ENCODE results near the gene CAB39.

CAB39 gene

DNA sequence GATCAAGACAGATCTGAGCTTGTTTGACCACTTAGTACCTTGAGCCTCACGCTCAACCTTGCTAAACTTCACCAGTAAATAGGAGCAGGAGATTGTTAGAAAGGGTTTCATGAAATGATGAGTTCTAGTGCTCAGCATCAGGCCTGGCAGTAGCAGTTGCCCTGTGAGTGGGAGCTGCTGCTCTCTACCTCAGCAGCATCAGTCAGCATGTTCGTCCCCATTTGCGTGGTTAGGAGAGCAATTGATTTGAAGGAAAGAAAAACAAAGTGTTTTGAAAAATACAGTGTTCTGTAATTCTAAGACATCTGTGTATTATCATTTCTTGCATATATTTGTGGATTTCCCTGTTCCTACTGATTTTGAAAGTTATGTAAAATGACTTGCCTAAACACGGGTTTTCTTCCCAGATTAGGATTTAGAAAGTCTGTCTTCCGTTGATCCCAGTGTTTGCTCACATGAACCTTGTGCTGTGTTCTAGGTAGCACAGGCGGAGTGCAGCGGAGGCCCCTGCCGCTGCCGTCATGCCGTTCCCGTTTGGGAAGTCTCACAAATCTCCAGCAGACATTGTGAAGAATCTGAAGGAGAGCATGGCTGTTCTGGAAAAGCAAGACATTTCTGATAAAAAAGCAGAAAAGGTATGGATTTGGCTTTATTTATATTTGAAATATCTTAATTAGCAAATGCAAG, 47.0 kb downstream of the CAB39 start:
- no peak overlapping the region for H3K4me3 ChIP-seq (ENCODE audit: low read depth, low read length)
- no peak for DNase-seq (ENCODE audit: low read depth)
- TF ChIP-seq, protein P1, sequence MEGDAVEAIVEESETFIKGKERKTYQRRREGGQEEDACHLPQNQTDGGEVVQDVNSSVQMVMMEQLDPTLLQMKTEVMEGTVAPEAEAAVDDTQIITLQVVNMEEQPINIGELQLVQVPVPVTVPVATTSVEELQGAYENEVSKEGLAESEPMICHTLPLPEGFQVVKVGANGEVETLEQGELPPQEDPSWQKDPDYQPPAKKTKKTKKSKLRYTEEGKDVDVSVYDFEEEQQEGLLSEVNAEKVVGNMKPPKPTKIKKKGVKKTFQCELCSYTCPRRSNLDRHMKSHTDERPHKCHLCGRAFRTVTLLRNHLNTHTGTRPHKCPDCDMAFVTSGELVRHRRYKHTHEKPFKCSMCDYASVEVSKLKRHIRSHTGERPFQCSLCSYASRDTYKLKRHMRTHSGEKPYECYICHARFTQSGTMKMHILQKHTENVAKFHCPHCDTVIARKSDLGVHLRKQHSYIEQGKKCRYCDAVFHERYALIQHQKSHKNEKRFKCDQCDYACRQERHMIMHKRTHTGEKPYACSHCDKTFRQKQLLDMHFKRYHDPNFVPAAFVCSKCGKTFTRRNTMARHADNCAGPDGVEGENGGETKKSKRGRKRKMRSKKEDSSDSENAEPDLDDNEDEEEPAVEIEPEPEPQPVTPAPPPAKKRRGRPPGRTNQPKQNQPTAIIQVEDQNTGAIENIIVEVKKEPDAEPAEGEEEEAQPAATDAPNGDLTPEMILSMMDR (conservative IDR thresholded peaks at IDR 0.05; ENCODE audit: low read depth, low read length), result no peak

DNA sequence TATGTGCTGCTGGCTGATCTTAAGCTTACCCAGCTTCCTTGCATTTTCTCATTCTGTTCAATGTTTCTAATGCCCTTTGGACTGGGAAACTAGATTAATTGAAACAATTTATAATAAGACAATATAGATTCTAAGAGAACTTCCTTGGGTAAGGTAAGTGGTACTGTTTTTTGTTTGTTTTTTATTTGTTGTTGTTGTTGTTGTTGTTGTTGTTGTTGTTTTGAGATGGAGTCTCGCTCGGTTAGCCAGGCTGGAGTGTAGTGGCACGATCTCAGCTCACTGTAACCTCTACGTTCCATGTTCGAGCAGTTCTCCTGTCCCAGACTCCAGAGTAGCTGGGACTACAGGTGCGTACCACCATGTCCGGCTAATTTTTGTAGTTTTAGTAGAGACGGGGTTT, 49.1 kb downstream of the CAB39 start:
- TF ChIP-seq, protein P1 (conservative IDR thresholded peaks at IDR 0.05; ENCODE audit: low read depth, low read length), result no peak
- H3K4me3 ChIP-seq (ENCODE audit: low read depth, low read length), result no peak overlapping the region
- no peak for DNase-seq (ENCODE audit: low read depth)

DNA sequence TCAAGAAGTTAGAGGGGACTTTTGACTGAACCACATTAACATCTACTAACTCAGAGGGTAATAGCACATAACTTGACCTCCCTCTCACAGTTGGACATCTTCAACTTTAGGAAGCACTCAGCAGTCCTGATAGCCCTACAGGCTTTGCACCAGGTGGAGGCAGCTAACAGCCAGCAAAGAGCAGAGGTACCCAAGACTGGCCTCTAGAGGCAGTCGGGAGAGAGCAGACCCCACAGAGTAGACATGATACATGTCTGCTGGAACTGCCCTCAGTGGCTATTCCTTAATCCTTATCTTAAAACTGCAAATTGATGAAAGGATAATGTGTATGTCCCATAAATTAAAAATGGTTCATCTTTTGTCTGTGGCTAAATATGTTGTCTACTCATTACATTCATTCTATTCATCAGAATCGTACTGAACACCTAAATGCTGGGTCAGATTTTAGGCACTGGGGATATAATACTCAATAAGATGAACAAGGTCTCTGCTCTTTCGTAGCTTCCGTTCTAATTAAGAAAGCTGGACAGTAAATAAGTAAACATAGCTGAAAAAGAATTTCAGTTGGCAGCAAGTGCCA, 49.8 kb downstream of the CAB39 start:
- H3K4me3 ChIP-seq (ENCODE audit: low read depth, low read length), result no peak overlapping the region
- DNase-seq (ENCODE audit: low read depth), result peak; percentile 68
- TF ChIP-seq, protein P1 (conservative IDR thresholded peaks at IDR 0.05; ENCODE audit: low read depth, low read length), result peak; percentile 86

DNA sequence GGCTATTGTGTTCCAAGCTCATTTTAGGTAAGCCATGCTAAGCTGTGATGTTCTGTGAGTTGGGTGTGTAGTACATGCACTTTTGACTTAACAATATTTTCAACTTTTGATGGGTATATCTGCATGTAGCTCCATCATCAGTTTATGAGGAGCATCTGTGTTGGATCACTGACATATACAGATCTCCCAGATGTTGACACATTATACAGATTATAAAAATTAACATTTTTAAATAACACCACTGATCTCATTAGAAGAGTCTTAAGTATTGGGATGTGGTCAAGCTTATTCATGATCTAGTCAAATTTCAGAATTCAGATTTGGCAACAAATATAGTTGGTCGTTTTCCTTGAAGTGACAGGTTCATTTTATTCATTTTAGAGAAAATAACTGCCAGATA, 51.7 kb downstream of the CAB39 start:
- no peak for DNase-seq (ENCODE audit: low read depth)
- TF ChIP-seq, protein P1 (conservative IDR thresholded peaks at IDR 0.05; ENCODE audit: low read depth, low read length), result no peak
- H3K4me3 ChIP-seq (ENCODE audit: low read depth, low read length), result no peak overlapping the region

DNA sequence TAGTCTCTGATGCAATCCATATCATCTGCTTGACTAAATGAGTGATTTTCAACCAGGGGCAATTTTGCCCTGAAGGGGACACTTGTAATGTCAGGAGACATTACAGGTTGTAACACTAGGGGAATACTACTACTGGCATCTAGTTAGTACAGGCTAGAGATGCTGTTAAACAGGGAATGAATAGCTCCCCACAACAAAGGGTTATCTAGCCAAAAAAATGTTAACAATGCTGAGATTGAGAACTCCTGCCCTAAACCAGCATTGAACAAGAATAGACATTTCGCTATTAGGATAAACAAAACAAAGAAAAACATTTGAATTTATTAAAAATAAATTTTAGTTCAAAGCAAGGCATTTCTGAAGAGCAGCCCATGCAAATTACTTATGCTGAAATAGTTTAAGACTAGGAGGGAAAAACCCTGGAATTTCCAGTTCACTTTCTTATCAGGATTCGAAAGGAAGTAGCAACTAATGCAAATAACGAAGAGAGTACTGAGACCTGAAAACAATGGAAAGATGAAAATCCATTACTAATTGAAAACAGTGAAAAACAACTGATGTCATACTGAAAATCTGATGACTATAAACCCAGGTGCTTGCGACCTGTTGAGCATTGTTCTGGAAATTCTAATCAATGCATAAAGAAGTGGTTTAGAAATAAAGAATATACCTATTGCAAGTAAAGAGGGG, 53.1 kb downstream of the CAB39 start:
- no peak overlapping the region for H3K4me3 ChIP-seq (ENCODE audit: low read depth, low read length)
- peak; percentile 53 for DNase-seq (ENCODE audit: low read depth)
- TF ChIP-seq, protein P1 (conservative IDR thresholded peaks at IDR 0.05; ENCODE audit: low read depth, low read length), result no peak

DNA sequence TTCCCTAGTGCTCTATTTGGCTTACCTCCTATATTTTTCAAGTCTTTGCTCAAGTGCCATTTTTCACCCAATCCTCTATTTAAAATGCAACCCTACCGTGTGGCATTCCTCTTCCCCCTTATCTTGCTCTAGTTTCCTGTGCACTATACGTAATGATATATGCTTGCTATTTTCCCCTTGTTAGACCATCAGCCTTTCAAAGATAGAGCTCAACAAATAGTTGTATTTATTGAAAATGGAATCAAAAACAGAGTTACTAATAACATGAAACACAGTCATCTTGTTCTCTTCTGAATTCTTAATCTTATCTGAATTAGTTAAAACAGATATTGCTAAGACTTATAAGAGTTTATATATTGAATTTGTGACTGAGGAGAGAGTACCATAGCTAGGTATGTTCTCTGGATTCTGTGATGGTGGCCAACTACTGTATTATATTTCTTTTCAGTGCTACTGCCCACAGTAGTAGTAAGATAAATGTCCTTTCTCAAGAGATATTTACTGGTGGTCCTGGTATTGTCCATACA, 55.3 kb downstream of the CAB39 start:
- DNase-seq (ENCODE audit: low read depth), result no peak
- TF ChIP-seq, protein P1 (conservative IDR thresholded peaks at IDR 0.05; ENCODE audit: low read depth, low read length), result no peak
- no peak overlapping the region for H3K4me3 ChIP-seq (ENCODE audit: low read depth, low read length)

All from choroid plexus epithelial cell (primary cell).